IPS DF 19.7 (cell line): ENCODE data around the gene ELL.
"Not testable (repeated sequence)": the region's sequence is repeated elsewhere in the genome, so short reads cannot be mapped to it uniquely, and the experiment has no call there.

Source experiments
- DNase-seq: peaks from one replicate; pipeline ENCODE4 v3.0.0-alpha.2; 2013; ENCODE audit warnings: low read depth, low spot score

ELL gene

GRCh38 chr19:18521692-18522123 lies at the start of gene ELL:
Gene ELL (minus strand): TSS chr19:18522070. CDS start chr19:18522055, 15 bp downstream.
- no peak for DNase-seq

GRCh38 chr19:18568367-18568766 lies 46.5 kb upstream of the ELL start:
- no peak for DNase-seq

GRCh38 chr19:18566953-18567352 lies 45.1 kb upstream of the ELL start:
- DNase-seq: no peak

DNA sequence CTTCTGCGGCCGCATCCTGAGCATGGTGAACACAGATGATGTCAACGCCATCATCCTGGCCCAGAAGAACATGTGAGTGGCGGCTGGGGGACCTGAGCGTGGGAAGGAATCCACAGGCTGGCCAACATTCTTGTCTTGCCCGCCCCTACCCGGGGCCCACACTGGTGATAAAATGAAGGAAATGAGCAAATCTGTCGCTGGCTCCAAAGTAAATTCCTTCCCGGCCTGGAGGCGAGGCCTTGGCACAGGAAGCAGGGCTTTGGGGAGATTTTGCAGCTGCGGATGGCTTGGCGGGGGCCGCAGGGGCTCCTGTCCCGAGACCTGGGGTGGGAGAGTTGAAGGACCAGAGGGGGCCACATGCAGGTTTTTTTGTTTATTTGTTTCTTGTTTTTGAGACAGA lies 40.2 kb upstream of the ELL start:
- no peak for DNase-seq

- no peak for DNase-seq
These were observed 37.8 kb upstream of the ELL start for GRCh38 chr19:18559685-18560084.

GRCh38 chr19:18558604-18559003 lies 36.7 kb upstream of the ELL start:
- DNase-seq: no peak

DNA sequence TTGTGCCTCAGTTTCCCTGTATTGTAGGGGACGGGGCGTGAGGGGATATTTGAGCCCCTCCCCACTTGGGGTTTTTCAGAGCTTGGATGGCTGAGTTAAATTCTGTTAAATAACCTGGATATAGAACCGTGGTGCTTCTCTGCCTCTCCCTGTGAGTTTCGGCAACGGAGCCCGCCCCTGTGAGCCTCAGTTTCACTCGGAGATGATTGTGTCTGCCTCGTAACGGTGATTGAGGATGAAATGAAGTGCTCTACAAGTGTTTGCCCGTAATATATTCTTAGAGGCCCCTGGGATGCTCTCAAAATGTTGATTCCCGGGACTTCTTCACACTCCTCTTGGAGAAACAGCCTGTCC lies 36.3 kb upstream of the ELL start:
- DNase-seq: no peak

- peak; percentile 94 for DNase-seq
These were observed 35.7 kb upstream of the ELL start, which contains the start of gene KXD1 for GRCh38 chr19:18557411-18558201. Gene KXD1 (plus strand): TSS chr19:18557870. CDS start chr19:18562057, 4,187 bp downstream.

GRCh38 chr19:18551631-18552030 lies 29.8 kb upstream of the ELL start:
- no peak for DNase-seq

GRCh38 chr19:18543814-18544475 lies 22.1 kb upstream of the ELL start:
- no peak for DNase-seq

DNA sequence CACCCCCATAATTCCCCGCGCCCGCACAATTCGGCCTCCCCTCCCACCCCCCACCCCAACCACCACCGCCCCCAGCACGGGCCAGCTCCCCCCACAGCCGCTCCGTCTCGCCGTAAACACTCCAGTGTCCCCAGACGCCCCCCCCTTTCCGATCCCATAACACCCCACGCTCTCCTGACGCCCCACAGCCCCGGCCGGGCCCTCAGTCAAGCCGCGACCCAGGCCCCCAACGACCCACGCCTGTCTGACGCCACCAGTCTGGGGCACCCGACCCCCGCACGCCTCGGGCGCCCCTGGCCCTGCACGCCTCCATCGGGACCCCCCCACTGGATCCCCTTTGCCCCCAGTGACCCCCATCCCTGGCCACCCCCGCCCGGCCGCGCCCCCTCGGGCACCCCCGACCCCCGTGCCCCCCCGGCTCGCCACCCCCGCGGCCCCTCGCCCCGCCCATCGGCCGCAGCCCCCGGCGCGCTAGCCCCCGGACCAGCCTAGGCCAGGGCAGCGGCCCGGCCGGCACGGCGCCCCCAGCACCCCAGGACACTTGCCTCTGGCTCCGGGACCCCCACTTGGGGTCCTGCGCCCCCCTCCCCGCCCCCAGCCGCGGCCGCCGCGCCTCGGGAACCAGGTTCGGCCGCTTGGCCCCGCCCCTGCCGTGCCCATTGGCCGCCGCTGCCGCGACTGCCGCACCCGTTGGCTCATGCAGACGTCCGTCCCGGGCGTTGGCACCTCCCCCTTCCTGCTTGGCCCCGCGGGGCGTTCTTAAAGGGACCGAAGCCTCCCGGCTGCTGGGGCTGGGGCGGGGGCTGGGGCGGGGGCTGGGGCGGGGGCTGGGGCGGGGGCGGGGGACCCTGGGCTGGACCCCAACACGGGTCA lies 21.3 kb upstream of the ELL start, which contains the start of gene FKBP8:
TSS of gene FKBP8 (minus strand) at position 633 of the 873 bp plus-strand sequence. CDS start 1,603 bp downstream, outside the sequence.
- no peak for DNase-seq

DNA sequence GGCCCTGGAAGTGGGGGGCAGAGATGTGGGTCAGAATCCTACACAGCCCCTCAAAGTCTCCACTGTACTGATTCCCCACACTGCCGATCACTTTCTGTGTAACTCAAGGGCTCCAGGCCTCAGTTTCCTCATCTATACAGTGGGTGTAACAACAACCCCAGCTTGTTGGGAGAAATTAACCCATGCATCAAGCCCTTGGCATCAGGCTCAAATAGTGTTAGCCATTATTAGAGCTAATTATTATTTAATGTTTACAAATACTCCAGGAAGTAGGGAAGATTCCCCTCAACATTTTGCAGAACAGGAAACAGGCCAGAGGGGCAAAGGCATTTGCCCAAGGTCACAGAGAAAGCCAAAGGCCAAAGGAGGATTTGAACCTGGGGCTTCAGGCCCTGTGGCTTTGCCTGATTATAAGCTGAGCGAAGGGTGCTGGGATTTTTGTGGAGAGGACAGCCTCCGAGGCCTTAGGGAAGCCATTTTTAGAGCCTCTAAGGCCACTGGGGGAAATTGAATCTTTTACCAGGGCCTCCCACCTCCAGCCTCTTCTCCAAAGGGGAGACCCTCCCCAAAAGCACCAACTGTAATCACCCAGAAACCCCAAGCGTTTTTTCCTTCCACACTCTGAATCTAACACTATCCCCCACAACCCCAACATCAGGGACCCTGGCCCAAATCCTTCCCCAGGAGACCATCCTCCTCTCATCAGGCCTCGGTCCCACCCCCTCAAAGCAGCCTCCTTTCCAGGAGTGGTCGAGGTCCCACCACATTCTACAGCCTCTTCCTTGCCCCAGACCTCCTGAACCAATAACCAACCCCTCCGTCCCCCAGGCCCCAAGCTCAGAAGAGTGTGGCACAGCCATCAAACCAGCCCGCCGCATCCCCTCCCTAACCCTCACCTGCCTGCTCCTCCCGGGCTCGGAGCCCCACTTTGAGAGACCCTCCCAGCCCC lies 20.4 kb upstream of the ELL start:
- no peak for DNase-seq

GRCh38 chr19:18541258-18541991 lies 19.6 kb upstream of the ELL start:
- DNase-seq: no peak

GRCh38 chr19:18540200-18540599 lies 18.3 kb upstream of the ELL start:
- not testable (repeated sequence) for DNase-seq

- DNase-seq: no peak
These were observed 17.5 kb upstream of the ELL start for GRCh38 chr19:18539372-18539771.

DNA sequence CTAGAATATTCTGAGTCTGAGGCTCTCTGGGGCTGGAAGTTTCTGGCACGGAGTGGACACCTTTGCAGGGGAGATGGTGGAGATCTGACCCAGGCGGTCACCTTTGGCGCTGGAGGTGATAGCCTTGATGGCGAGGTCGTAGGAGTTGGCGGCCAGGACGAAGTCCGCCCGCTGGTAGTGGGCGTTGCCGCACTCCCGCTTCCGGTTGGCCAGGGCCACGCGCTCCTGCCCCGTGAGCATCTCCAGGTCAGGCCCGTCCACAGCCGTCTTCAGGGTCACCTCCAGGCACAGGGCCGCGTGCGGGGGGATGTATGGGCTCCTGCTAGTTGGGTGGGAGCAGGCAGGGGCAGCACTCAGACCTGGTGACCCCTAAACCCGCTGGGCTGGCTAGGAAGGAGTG lies 16.2 kb upstream of the ELL start:
- DNase-seq: no peak

DNA sequence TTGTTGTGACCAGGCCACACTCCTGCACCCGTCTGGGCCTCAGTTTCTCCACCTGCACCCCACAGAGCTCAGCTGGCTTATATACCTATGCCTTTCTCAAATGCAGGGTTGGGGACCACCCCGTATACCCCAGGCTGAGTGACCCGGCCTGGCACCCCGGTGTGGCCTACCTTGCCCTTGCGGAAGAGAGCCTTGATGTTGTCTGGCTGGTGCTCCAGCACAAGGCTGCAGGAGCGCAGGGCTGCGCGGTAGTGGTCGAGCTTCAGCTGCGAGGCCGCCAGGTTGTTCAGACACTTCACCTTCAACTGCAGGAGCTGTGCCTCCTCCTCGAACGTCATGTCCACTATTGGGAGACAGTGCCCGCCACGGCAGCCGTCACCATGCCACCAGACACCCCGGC lies 15.6 kb upstream of the ELL start:
- no peak for DNase-seq

DNA sequence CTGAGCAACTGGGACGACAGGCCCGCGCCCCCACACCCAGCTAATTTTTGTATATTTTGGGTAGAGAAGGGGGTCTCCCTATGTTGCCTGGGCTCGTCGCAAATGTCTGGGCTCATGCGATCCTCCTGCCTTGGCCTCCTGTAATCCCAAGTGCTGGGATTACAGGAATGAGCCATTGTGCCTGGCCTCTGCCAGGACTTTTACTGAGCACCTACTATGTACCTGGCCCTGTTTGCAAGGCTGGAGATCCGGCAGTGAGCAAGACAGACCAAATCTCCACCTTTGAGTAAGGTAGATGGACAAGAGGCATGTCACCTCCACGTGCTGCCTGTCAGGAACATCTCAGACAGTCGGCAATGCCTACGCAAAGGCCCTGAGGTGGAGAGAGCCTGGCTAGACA lies 14.6 kb upstream of the ELL start:
- no peak for DNase-seq

DNA sequence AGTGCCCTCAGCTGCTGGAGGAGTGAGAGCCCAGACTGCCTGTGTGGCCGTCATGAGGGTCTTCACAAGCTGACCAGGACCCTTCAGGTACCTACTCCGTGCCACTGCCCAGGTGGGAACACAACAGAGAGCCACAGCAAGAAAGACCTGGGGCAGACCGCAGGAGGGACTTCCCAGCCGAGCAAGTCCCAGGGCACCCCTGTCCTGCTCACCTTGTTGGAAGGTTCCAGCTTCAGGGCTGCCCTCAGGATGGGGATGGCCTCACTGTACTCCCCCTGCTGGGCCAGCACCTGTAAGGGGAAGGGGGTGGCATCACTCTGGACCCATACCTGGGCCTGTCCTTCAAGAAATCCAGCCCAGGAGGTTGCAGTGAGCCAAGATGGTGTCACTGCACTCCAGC lies 11.2 kb upstream of the ELL start:
- DNase-seq: no peak
